ENCODE results near the gene STX10.

DNA sequence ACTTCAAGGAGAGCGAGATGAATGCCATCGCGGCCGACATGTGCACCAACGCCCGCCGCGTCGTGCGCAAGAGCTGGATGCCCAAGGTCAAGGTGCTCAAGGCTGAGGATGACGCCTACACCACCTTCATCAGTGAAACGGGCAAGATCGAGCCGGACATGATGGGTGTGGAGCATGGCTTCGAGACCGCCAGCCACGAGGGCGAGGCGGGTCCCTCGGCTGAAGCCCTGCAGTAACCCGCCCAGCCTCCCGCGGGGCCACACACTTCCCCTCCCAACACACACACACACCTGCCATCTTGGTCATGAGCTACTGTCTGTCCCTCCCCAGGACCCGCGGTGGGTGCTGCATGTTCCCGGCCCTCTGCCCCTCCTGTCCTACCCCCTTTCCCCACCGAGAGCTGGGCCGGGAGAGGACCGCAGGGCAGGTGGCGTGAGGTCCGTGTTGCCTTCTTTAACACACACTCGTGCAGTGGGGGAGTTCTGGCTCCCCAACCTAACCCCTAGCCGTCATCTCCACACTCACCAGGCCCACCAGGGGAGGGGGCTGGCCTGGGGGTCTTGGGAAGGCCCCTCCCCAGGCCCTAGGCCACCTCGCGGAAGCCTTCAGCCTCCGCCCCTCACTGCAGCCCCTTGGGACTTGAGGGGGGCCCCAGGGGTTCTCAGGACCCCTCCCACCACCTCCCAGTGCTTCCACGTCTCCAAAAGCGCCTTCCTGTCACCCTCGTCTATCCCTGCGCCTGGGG lies 11.8 kb downstream of the STX10 start:
- TF ChIP-seq, protein P1, sequence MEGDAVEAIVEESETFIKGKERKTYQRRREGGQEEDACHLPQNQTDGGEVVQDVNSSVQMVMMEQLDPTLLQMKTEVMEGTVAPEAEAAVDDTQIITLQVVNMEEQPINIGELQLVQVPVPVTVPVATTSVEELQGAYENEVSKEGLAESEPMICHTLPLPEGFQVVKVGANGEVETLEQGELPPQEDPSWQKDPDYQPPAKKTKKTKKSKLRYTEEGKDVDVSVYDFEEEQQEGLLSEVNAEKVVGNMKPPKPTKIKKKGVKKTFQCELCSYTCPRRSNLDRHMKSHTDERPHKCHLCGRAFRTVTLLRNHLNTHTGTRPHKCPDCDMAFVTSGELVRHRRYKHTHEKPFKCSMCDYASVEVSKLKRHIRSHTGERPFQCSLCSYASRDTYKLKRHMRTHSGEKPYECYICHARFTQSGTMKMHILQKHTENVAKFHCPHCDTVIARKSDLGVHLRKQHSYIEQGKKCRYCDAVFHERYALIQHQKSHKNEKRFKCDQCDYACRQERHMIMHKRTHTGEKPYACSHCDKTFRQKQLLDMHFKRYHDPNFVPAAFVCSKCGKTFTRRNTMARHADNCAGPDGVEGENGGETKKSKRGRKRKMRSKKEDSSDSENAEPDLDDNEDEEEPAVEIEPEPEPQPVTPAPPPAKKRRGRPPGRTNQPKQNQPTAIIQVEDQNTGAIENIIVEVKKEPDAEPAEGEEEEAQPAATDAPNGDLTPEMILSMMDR (IDR thresholded peaks at IDR 0.05), result no peak
- TF ChIP-seq RCOR1 (IDR thresholded peaks at IDR 0.05; ENCODE audit: low read depth, low read length), result no peak
- no peak for TF ChIP-seq NFE2L2 (conservative IDR thresholded peaks at IDR 0.05; ENCODE audit: low read length)
- no peak for TF ChIP-seq MAX (IDR thresholded peaks at IDR 0.05)
